Activated gamma-delta T cell (primary cell): ENCODE measurements around the gene NABP1.

Source experiments
- DNase-seq: peaks from one replicate; lab custom pipeline; 2025; lab: John Stamatoyannopoulos, UW

The NABP1 gene

GRCh38 chr2:191707542-191707941 lies 29.6 kb downstream of the NABP1 start:
- no peak for DNase-seq

- DNase-seq: no peak
Observed at GRCh38 chr2:191710411-191710900, 32.5 kb downstream of the NABP1 start.

- DNase-seq: no peak
Observed at GRCh38 chr2:191711621-191712020, 33.7 kb downstream of the NABP1 start.

- no peak for DNase-seq
Observed at GRCh38 chr2:191713837-191714236, 35.9 kb downstream of the NABP1 start.

- no peak for DNase-seq
Observed at GRCh38 chr2:191714925-191715324, 37.0 kb downstream of the NABP1 start.

GRCh38 chr2:191715471-191715870 lies 37.5 kb downstream of the NABP1 start:
- DNase-seq: no peak

- DNase-seq: no peak
Observed at GRCh38 chr2:191719261-191719660, 41.3 kb downstream of the NABP1 start.

- DNase-seq: no peak
Observed at GRCh38 chr2:191719938-191720337, 42.0 kb downstream of the NABP1 start.

GRCh38 chr2:191721331-191721730 lies 43.4 kb downstream of the NABP1 start:
- no peak for DNase-seq

- DNase-seq: no peak
Observed at GRCh38 chr2:191724015-191724414, 46.1 kb downstream of the NABP1 start.

- no peak for DNase-seq
Observed at GRCh38 chr2:191728750-191729624, 51.1 kb downstream of the NABP1 start.

GRCh38 chr2:191730263-191730662 lies 52.3 kb downstream of the NABP1 start:
- no peak for DNase-seq
